Measurements from ENCODE around the gene RND1.
A peak's percentile ranks its signal among the peaks of the same experiment; 100 is the strongest.

RND1 gene

GRCh38 chr12:48826209-48826855 is 39.3 kb downstream of the RND1 start:
- DNase-seq: no peak

GRCh38 chr12:48824905-48825304 is 40.8 kb downstream of the RND1 start:
- DNase-seq: no peak

- DNase-seq: peak; percentile 31
These were observed 41.6 kb downstream of the RND1 start for GRCh38 chr12:48824112-48824511.

DNA sequence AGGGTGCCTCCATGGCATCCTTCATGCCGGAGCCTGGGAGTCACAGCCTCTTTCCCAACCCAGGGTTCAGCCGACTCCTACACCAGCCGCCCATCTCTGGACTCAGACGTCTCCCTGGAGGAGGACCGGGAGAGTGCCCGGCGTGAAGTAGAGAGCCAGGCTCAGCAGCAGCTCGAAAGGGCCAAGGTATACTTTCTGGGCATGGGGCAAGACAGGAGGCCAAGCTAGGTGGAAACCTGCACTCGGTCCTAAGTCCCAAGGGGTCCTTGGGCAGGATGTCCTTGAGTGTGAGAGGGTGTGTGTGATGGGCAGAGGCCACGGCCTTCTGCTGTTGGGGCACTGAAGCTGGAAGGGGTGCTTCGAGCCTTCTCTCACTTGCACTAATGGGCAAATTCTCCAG is 42.4 kb downstream of the RND1 start:
- DNase-seq: no peak

GRCh38 chr12:48822711-48823110 is 43.0 kb downstream of the RND1 start:
- DNase-seq: no peak

DNA sequence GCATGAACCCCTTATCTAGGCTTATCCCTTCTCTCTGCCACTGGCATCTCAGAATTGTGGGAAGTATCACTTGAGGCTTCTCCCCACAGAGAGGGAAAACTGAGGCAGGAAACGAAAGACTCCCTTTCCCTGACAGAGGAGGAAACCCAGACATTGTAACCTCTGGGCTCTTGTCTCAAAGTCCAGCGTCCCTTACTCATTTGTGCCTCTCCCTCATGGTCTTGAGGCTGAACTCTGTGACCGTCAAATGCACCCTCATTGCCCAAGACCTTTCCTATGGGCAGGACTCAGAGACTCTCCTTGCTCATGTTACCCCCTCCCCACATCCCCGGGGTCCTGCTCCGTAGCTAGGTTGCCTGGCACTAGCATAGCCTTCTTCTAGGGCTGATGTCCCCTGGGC is 43.5 kb downstream of the RND1 start:
- DNase-seq: no peak

DNA sequence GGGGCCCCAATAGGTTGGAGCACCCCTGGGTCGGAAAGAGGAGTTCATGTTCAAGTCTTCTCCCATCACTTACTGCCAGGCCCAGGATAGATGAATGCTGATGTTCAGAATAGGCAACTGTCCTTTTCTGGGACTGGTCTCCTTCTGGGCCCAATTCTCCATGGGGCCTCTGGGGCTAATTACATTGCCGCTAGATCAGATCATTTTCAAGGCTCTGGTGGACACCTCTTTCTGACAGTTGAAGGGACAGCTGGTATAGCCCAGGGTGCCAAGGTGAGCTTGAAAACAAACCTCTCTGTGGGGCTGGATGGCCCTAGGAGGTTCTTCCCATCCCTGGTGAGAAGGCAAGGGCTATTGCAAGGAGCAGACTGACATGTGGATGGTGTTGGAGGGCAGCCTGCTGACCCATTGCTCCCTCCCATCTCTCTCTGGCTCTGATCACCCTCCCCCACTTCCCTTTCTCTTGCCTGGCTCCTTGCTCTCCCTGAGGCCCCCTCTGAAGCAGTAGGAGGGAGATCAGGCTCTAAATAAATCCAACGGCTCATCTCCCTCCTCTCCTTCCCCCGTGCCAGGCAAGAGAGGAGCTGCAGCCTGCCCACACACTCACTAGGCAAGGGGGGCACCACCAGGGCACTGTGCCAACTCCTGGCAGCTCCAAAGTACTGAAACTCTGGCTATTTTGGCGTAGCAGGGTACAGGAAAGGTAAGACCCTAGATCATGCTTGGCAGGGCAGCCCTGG is 45.5 kb downstream of the RND1 start:
- DNase-seq: no peak

DNA sequence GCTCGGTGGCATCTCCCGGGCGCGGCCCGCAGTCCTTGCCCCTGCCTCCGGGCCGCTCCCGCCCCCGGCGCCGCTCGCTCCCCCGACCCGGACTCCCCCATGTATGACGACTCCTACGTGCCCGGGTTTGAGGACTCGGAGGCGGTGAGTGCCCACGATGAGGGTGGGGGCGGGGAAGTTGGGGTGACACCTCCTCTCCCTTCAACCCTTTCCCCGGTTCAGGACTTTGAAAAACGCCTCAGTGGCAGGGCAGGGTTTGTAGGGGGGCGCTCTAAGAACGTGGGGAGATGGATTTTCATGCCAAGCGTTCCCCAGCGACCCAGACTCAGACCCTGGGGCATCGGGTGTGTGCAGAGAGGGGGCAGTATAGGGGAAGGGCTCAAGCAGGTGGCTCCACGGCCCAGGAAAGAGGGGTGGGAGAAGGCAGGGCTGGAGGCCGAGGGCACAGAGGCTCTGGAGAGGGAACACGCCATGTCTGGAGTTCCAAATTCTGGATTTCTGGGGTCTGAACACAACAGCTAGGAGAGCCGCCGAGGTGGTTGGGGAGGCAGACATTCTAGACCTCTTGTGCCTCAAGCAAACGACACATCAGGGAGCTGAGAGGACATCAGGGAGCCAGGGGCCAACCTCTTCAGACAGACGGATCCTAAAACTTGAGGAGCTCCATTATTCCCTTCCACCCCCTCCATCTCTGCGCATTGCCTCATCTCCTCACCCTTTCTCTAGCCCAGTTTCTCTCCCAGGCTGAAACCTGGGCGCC is 46.7 kb downstream of the RND1 start:
- peak; percentile 33 for DNase-seq

- DNase-seq: peak; percentile 84
These were observed 47.5 kb downstream of the RND1 start, which contains the start of gene CACNB3 for GRCh38 chr12:48817873-48818830. Gene CACNB3 (plus strand): TSS chr12:48818496. CDS start chr12:48818930, 434 bp downstream.

DNA sequence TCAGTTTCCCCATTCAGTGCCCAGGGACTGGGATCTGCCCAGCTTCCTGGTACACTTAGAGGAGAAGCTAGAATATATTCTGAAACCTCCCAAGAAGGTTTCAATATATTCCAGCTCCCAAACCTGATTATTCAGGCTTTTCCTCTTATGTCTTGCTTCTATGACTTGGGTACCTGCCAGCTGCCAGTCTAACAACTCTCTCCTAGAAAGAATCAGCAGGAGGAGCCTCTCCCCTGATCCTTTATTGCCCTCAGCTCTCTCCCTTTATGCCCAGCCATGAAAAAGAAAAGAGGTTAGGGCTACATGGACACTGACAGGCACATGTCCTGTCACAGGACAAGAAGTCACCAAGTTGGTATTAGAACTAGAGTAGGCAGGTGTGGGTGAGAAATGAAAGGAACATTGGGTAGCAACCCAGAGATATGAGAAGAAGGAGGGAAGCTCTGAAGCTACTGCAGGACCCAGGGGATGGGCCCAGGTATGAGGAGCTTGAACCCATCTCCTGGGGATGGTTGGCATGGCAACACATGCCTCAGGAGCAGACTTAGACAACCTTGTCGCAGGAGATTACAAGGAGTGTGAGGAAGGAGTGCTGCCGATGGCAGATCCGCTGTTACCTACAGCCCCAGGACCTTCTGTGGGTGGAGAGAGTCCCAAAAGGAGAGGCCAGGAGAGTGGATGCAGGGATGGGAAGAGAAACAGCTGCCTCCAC is 49.4 kb downstream of the RND1 start:
- DNase-seq: no peak

GRCh38 chr12:48815126-48816110 is 50.3 kb downstream of the RND1 start:
- DNase-seq: peak; percentile 30

DNA sequence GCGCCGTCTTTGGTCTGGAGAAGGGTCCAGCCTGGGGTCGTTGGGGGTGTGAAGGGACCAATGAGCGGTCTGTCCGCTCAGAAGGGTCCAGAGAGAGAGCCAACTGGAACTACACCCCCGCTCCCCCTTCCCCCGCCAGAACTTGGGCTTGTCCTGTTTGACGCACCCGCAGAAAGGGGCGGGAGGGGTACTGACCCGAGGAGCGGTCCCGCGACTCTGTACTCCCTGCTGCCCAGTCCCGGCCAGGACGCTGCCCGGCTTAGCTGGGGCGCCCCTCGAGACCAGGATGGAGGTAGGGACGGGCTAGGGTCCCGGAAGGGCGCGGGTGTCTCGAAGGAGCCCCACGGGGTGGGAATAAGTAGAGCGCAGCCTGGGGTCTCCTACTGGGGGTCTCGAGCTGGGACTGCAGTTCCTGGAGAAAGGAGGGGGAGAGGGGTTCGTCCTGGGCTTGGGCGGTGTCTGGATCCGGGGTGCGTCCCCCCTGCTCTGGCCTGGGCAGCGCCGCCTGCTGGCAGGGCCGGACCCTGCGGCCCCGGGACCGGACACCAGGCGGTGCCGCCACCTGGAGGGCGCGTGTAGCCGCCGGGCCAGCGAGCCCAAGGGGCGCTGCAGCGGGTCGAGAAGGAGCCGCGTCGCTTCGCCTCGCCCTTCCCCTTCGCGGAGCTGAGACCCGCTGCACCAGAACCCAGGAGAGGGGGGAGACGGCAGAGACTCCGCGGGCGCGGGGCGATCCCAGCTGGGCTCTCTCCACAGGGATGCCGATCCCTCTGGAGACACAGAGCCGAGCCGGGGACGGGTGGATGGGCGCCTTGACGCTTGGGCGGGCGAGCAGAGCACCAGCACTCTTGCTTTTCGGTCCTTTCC is 51.2 kb downstream of the RND1 start:
- DNase-seq: peak; percentile 82

- no peak for DNase-seq
These were observed 52.0 kb downstream of the RND1 start for GRCh38 chr12:48813465-48814261.

DNA sequence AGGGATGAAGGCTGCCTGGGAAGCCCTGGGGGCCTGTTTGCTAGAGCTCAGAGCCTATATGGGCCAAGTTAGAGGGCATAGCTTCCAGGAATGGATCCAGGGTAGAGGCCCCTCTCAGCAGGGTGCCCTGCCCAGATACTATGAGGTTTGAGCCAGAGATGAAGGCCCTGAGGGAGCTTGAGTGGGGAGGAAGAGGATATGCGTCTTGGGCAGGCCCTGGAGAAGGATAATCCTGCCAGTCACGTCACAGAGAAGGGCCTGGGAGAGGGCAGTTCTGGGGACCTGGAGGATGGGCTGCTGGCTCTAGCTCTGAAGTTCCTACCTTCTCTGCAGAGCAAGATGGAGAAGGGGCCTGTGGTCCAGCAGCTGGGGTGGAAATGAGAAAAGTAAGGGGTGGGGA is 53.3 kb downstream of the RND1 start:
- no peak for DNase-seq

DNA sequence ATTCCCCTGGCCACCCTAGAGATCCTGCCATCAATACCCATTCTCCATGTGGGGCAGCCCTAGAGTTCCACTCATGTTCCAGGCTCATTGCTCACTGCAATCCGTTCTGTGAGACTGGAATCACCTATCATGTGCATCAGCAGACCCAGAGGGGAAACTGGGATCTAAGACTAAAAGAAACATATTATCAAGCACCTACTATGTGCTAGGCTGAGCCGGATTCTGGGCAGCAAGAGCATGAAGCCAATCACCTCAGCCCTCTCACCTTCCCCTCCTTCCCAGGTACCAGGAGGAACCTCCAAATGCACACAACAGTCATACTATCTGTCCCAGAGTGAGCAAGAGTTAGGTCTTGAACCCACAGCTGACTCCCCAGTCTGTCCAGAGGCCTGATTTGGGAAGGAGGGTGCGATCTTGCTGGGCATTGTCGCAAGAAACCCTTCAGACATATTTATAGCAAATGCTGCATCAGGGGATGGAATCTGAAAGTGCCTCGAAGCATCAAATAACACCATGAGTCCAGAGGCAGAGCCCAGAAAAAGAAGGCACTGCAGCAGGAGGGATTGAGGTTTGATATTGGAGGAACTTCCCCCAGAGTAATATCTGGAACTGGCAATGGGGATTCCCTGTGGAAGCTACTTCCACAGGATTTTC is 54.1 kb downstream of the RND1 start:
- DNase-seq: no peak

- DNase-seq: no peak
These were observed 54.7 kb downstream of the RND1 start for GRCh38 chr12:48810903-48811431.

DNA sequence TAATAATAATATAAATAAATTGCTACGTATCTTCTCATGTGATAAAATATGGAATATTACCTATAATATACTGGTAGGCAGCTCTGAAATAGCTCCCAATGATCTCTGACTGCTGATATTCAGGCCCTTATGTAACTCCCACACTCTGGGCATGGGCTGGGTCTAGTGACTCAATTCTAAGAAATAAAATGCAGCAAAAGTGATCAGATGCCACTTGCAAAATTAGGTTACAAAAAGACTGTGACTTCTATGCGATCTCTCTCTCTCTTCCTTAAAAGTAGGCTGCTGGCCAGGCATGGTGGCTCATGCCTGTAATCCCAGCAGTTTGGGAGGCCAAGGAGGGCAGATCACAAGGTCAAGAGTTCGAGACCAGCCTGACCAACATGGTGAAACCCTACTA is 57.7 kb downstream of the RND1 start:
- DNase-seq: no peak
